Osteoblast (primary cell): Measurements from ENCODE around the gene ZFP30. TPM values are rescaled to one million over a fixed set of nuclear protein-coding genes. Genes with fewer than 3 reads are reported as not detected.
"Not testable (repeated sequence)": the region's sequence is repeated elsewhere in the genome, so short reads cannot be mapped to it uniquely, and the experiment has no call there.

Source experiments
- DNase-seq: peaks from one replicate; pipeline ENCODE4 v3.0.0; 2011; ENCODE audit warnings: low spot score, mixed read lengths; ENCODE audit not compliant: insufficient read length; ENCODE audit errors: missing footprints
- H2AFZ ChIP-seq: 2 replicates; pipeline ENCODE4 v1.6.0; 2011; ENCODE audit warnings: mild to moderate bottlenecking, low read length
- H3K27ac ChIP-seq: 2 replicates; pipeline ENCODE4 v1.5.1; 2011; ENCODE audit warnings: mild to moderate bottlenecking, low read depth, low read length, moderate library complexity
- H3K27me3 ChIP-seq: 2 replicates; pipeline ENCODE4 v1.6.0; 2012; ENCODE audit warnings: mild to moderate bottlenecking, control low read depth, inconsistent platforms, low read length, moderate library complexity; ENCODE audit not compliant: insufficient read depth
- H3K36me3 ChIP-seq: 2 replicates; pipeline ENCODE4 v1.5.1; 2011; ENCODE audit warnings: mild to moderate bottlenecking, low read length, control low read depth, moderate library complexity; ENCODE audit not compliant: insufficient read depth
- H3K4me1 ChIP-seq: 2 replicates; pipeline ENCODE4 v1.5.1; 2011; ENCODE audit warnings: mild to moderate bottlenecking, low read length, control low read depth, moderate library complexity; ENCODE audit not compliant: insufficient read depth
- H3K4me2 ChIP-seq: 2 replicates; pipeline ENCODE4 v1.6.0; 2011; ENCODE audit warnings: mild to moderate bottlenecking, low read length; ENCODE audit not compliant: insufficient read depth
- H3K4me3 ChIP-seq: fragments of 200-600 bp; sonication (generic); 3 replicates; pipeline ENCODE4 v1.5.1; 2012; ENCODE audit warnings: mild to moderate bottlenecking, low read length, inconsistent platforms; ENCODE audit not compliant: insufficient read depth
- H3K79me2 ChIP-seq: 2 replicates; pipeline ENCODE4 v1.6.0; 2012; ENCODE audit warnings: mild to moderate bottlenecking, low read length, control low read depth, inconsistent platforms; ENCODE audit not compliant: insufficient read depth
- H3K9me3 ChIP-seq: 2 replicates; pipeline ENCODE4 v1.5.1; 2011; ENCODE audit warnings: low read depth, low read length, control low read depth
- H4K20me1 ChIP-seq: 2 replicates; pipeline ENCODE4 v1.6.0; 2012; ENCODE audit warnings: mild to moderate bottlenecking, low read length, control low read depth; ENCODE audit not compliant: insufficient read depth
- total RNA-seq: library from RNA; depleted of rRNA; stranded (reverse); fragments of >200 nt; gene quantifications from 2 replicates; pipeline ENCODE4 v1.2.3, GENCODE V29; 2012
- TF ChIP-seq, protein P1 (sequence below): IDR thresholded peaks from 2 replicates; pipeline ENCODE4 v1.5.1; 2011; ENCODE audit warnings: mild to moderate bottlenecking, low read depth, low read length, moderate library complexity; ENCODE audit errors: extremely low read depth

ZFP30 gene
- total RNA-seq, 1 donor: 19.2 TPM

- H3K4me2 ChIP-seq: no peak overlapping the region
- no peaks in the 10 kb centered on the region for H3K36me3 ChIP-seq
- H3K4me1 ChIP-seq: no peaks in the 10 kb centered on the region
- H3K9me3 ChIP-seq: no peaks in the 10 kb centered on the region
- DNase-seq: peak; percentile 41
- peak overlapping the region; percentile 29 for H2AFZ ChIP-seq
- H3K4me3 ChIP-seq: no peak overlapping the region
- TF ChIP-seq, protein P1, sequence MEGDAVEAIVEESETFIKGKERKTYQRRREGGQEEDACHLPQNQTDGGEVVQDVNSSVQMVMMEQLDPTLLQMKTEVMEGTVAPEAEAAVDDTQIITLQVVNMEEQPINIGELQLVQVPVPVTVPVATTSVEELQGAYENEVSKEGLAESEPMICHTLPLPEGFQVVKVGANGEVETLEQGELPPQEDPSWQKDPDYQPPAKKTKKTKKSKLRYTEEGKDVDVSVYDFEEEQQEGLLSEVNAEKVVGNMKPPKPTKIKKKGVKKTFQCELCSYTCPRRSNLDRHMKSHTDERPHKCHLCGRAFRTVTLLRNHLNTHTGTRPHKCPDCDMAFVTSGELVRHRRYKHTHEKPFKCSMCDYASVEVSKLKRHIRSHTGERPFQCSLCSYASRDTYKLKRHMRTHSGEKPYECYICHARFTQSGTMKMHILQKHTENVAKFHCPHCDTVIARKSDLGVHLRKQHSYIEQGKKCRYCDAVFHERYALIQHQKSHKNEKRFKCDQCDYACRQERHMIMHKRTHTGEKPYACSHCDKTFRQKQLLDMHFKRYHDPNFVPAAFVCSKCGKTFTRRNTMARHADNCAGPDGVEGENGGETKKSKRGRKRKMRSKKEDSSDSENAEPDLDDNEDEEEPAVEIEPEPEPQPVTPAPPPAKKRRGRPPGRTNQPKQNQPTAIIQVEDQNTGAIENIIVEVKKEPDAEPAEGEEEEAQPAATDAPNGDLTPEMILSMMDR: no peak
- no peak overlapping the region for H3K27ac ChIP-seq
- H3K79me2 ChIP-seq: no peaks in the 10 kb centered on the region
- H4K20me1 ChIP-seq: no peaks in the 10 kb centered on the region
- H3K27me3 ChIP-seq: no peaks in the 10 kb centered on the region
These were observed 37.8 kb upstream of the ZFP30 start for GRCh38 chr19:37692956-37693620.

DNA sequence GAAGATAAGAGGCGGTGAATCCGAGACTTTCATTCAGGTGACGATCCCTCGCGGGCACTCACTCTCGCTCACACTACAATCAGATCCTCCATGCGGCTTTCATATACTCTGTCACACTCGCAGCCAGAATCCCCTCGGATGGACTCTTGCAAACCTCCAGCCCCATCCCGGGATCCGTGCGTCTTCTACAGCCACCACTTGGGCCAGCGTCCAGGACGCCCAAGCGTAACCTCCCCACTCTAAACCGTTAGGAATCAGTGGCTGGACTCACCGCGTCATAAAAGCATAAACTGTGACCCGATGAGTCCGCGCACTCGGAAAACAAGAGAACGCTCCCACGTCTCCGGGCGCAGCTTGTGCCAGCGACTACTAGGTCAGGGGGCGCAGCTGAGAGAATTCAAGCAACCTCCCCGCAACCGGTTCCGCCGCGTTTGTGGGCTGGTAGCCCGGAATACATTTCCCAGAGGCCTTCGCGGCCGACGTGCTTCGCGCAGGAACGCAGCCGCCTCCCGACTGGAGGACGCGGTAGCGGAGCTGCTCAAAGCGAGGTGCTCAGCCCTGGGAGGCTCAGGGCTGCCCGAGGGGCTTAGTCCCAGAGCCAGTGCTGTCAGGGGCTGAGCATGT, 36.7 kb upstream of the ZFP30 start:
- Histone ChIP-seq H3K9me3 (no peaks in the 10 kb centered on the region), H3K79me2 (no peaks in the 10 kb centered on the region), H3K4me1 (no peaks in the 10 kb centered on the region), H3K36me3 (no peaks in the 10 kb centered on the region), H3K27ac (peak overlapping the region; percentile 60), H4K20me1 (no peaks in the 10 kb centered on the region), H3K4me2 (peak overlapping the region; percentile 77), H3K27me3 (no peaks in the 10 kb centered on the region), H3K4me3 (peak overlapping the region; percentile 74), H2AFZ (peak overlapping the region; percentile 89)
- DNase-seq: peak; percentile 95
- TF ChIP-seq, protein P1: peak; percentile 6

DNA sequence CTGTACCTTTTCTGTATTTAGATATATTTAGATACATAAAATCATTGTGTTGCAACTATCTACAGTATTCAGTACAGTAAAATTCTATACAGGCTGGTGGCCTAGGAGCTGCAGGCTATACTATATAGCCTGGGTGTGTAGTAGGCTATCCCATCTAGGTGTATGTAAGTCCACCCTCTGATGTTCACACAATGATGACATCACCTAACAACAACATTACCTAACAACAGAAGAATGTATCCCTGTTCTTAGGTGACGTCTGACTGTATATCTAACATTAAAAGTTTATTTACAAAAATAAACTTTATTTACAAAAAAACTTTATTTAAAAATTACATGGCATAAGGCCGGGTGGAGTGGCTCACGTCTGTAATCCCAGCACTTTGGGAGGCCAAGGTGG, 28.3 kb upstream of the ZFP30 start:
- H3K4me2 ChIP-seq: no peak overlapping the region
- TF ChIP-seq, protein P1: no peak
- H3K36me3 ChIP-seq: no peaks in the 10 kb centered on the region
- no peaks in the 10 kb centered on the region for H4K20me1 ChIP-seq
- DNase-seq: no peak
- H3K27me3 ChIP-seq: no peaks in the 10 kb centered on the region
- H2AFZ ChIP-seq: no peak overlapping the region
- H3K79me2 ChIP-seq: no peaks in the 10 kb centered on the region
- H3K9me3 ChIP-seq: no peaks in the 10 kb centered on the region
- no peak overlapping the region for H3K4me3 ChIP-seq
- no peak overlapping the region for H3K27ac ChIP-seq
- H3K4me1 ChIP-seq: no peaks in the 10 kb centered on the region

DNA sequence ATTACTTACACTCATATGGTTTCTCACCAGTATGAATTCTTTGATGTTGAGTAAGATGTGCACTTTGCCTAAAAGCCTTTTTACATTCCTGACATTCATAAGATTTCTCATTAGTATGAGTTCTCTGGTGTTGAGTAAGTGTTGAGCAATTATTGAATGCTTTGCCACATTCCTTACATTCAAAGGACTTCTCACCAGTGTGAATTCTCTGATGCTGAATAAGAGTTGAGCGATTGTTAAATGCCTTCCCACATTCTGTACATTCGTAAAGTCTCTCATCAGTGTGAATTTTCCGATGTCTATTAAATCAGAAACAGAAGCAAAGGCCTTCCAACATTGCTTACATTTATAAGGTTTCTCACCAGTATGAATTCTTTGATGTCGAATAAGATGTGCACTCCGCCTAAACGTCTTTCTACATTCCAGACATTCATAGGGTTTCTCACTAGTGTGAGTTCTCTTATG, 14.2 kb upstream of the ZFP30 start:
- no peak overlapping the region for H3K4me2 ChIP-seq
- H3K4me1 ChIP-seq: no peaks in the 10 kb centered on the region
- TF ChIP-seq, protein P1: no peak
- no peaks in the 10 kb centered on the region for H4K20me1 ChIP-seq
- H3K79me2 ChIP-seq: no peaks in the 10 kb centered on the region
- no peak overlapping the region for H3K4me3 ChIP-seq
- H3K27ac ChIP-seq: no peak overlapping the region
- no peaks in the 10 kb centered on the region for H3K36me3 ChIP-seq
- no peak overlapping the region for H2AFZ ChIP-seq
- H3K27me3 ChIP-seq: no peaks in the 10 kb centered on the region
- peaks cover 38% of the 10 kb centered on the region for H3K9me3 ChIP-seq
- DNase-seq: no peak

DNA sequence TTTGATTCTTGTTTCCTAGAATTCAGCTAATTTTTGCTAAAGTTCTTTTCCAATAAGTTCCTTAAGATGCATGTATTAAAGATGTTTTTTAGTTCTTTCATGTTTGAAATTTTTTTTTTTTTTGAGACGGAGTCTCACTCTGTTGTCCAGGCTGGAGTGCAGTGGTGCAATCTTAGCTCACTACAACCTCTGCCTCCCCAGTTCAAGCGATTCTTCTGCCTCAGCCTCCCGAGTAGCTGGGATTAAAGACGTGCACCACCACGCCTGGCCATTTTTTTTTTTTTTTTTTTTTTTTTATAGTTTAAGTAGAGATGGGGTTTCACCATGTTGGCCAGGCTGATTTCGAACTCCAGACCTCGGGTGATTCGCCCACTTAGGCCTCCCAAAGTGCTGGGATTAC, 1.9 kb upstream of the ZFP30 start:
- H3K4me2 ChIP-seq, H3K27me3 ChIP-seq, H3K9me3 ChIP-seq, H3K27ac ChIP-seq, DNase-seq, H2AFZ ChIP-seq, H3K4me3 ChIP-seq, H3K36me3 ChIP-seq, H4K20me1 ChIP-seq: not testable (repeated sequence)
- Histone ChIP-seq H3K4me1 (peaks cover 15% of the 10 kb centered on the region), H3K79me2 (peaks cover 28% of the 10 kb centered on the region)
